LNCaP clone FGC (cell line): ENCODE results near the gene TSPYL2.

Experiments used
- DNase-seq: peaks from one replicate; pipeline ENCODE4 v3.0.0-alpha.2; 2011; ENCODE audit warnings: low read depth
- H3K4me3 ChIP-seq: 2 replicates; pipeline ENCODE4 v1.5.1; 2011; ENCODE audit warnings: mild to moderate bottlenecking, low read depth, low read length, control low read depth
- CTCF ChIP-seq: IDR thresholded peaks from 2 replicates; pipeline ENCODE4 v1.5.1; 2012; ENCODE audit warnings: mild to moderate bottlenecking; ENCODE audit not compliant: control insufficient read depth, insufficient read depth; ENCODE audit errors: extremely low read depth

Gene TSPYL2

GRCh38 chrX:53072418-53073114 is 9.6 kb upstream of the TSPYL2 start:
- peak overlapping the region; percentile 52 for H3K4me3 ChIP-seq
- DNase-seq: no peak
- no peak for TF ChIP-seq CTCF

- no peak overlapping the region for H3K4me3 ChIP-seq
- no peak for DNase-seq
- no peak for TF ChIP-seq CTCF
Measured at GRCh38 chrX:53073115-53073586, 9.0 kb upstream of the TSPYL2 start.

- no peak for DNase-seq
- no peak for TF ChIP-seq CTCF
- H3K4me3 ChIP-seq: no peak overlapping the region
Measured at GRCh38 chrX:53075011-53075410, 7.2 kb upstream of the TSPYL2 start.

- H3K4me3 ChIP-seq: no peak overlapping the region
- no peak for TF ChIP-seq CTCF
- no peak for DNase-seq
Measured at GRCh38 chrX:53076671-53077070, 5.5 kb upstream of the TSPYL2 start.

- H3K4me3 ChIP-seq: no peak overlapping the region
- TF ChIP-seq CTCF: no peak
- no peak for DNase-seq
Measured at GRCh38 chrX:53077207-53078197, 4.7 kb upstream of the TSPYL2 start.

- DNase-seq: no peak
- TF ChIP-seq CTCF: no peak
- H3K4me3 ChIP-seq: no peak overlapping the region
Measured at GRCh38 chrX:53078943-53079342, 3.2 kb upstream of the TSPYL2 start.
